SK-N-SH (cell line): Measurements from ENCODE around the gene NLRP11. TPM values are rescaled to one million over a fixed set of nuclear protein-coding genes. Genes with fewer than 3 reads are reported as not detected.

Source experiments
- CTCF ChIA-PET: fragments of 300-600, 350-600 bp; formaldehyde crosslinking; extraction: SDS; loops from one replicate; lab custom pipeline; 2021; lab: Yijun Ruan, JAX
- POLR2A ChIA-PET: fragments of 350-600 bp; sonication (Branson Sonifier 250); formaldehyde crosslinking; extraction: SDS; loops from one replicate; lab custom pipeline; 2020; ENCODE audit warnings: antibody characterized with exemption, inconsistent platforms; lab: Yijun Ruan, JAX
- DNase-seq: peaks from one replicate; pipeline ENCODE4 v3.0.0; 2012
- H2AFZ ChIP-seq: fragments of 200-600 bp; sonication (generic); 2 replicates; pipeline ENCODE4 v1.8.1; 2016; ENCODE audit warnings: antibody characterized with exemption, mild to moderate bottlenecking, low read depth
- H3F3A ChIP-seq: fragments of 200-600 bp; sonication (generic); replicated peaks from 2 replicates; pipeline ENCODE3; 2016; ENCODE audit warnings: antibody characterized with exemption, mild to moderate bottlenecking; ENCODE audit not compliant: insufficient read depth
- H3K27ac ChIP-seq, 2 experiments: fragments of 200-500 bp in 1 of 2; fragments of 200-600 bp in 1 of 2; sonication (Bioruptor generic) in 1 of 2; sonication (generic), shearing (Covaris generic) in 1 of 2; 2 replicates each; pipeline versions ENCODE4 v1.5.1 to v1.6.1; 2014 to 2016; ENCODE audit warnings: low read depth in 2 of 2, inconsistent platforms in 1 of 2, low read length in 1 of 2, mild to moderate bottlenecking in 1 of 2, mixed read lengths in 1 of 2
- H3K27me3 ChIP-seq: fragments of 200-600 bp; sonication (generic), shearing (Covaris generic); 2 replicates; pipeline ENCODE4 v1.6.1; 2016; ENCODE audit warnings: mixed run types; ENCODE audit not compliant: insufficient read depth
- H3K36me3 ChIP-seq, 2 experiments: fragments of 200-500 bp in 1 of 2; fragments of 200-600 bp in 1 of 2; sonication (Bioruptor generic) in 1 of 2; sonication (generic) in 1 of 2; replicated peaks in 1 of 2; 2 replicates each; pipeline versions ENCODE3 to v1.5.1; 2014 to 2016; ENCODE audit warnings: low read length in 1 of 2, mild to moderate bottlenecking in 1 of 2; ENCODE audit not compliant: insufficient read depth in 2 of 2, control insufficient read depth in 1 of 2
- H3K4me1 ChIP-seq, 2 experiments: fragments of 200-500 bp in 1 of 2; fragments of 200-600 bp in 1 of 2; sonication (Bioruptor generic) in 1 of 2; sonication (generic), shearing (Covaris generic) in 1 of 2; 2 replicates each; pipeline versions ENCODE4 v1.5.1 to v1.6.1; 2014 to 2016; ENCODE audit warnings: low read depth in 1 of 2, low read length in 1 of 2, mixed run types in 1 of 2; ENCODE audit not compliant: insufficient read depth in 2 of 2, control insufficient read depth in 1 of 2
- H3K4me2 ChIP-seq: fragments of 200-600 bp; sonication (generic), shearing (Covaris generic); 2 replicates; pipeline ENCODE4 v1.6.1; 2017; ENCODE audit warnings: mixed run types
- H3K4me3 ChIP-seq, 2 experiments: fragments of 200-500 bp in 1 of 2; fragments of 200-600 bp in 1 of 2; sonication (Bioruptor generic) in 1 of 2; sonication (generic), shearing (Covaris generic) in 1 of 2; 2 replicates each; pipeline versions ENCODE4 v1.5.1 to v1.8.1; 2014 to 2016; ENCODE audit warnings: low read depth in 2 of 2, inconsistent platforms in 1 of 2, low read length in 1 of 2, mild to moderate bottlenecking in 1 of 2, mixed read lengths in 1 of 2, moderate library complexity in 1 of 2
- H3K79me2 ChIP-seq: fragments of 200-600 bp; sonication (generic); 2 replicates; pipeline ENCODE4 v1.8.1; 2017; ENCODE audit warnings: mild to moderate bottlenecking; ENCODE audit not compliant: insufficient read depth
- H3K9ac ChIP-seq: fragments of 200-600 bp; sonication (generic); 2 replicates; pipeline ENCODE4 v1.6.1; 2017; ENCODE audit warnings: mixed run types
- H3K9me2 ChIP-seq: fragments of 200-600 bp; sonication (generic); 2 replicates; pipeline ENCODE4 v1.6.1; 2017; ENCODE audit warnings: mixed run types
- H3K9me3 ChIP-seq: fragments of 200-600 bp; sonication (generic); 2 replicates; pipeline ENCODE4 v1.6.1; 2017; ENCODE audit warnings: mixed run types, mild to moderate bottlenecking, moderate library complexity
- H4K20me1 ChIP-seq: fragments of 200-600 bp; sonication (generic); 2 replicates; pipeline ENCODE4 v1.6.1; 2017; ENCODE audit warnings: mild to moderate bottlenecking, mixed run types; ENCODE audit not compliant: insufficient read depth
- FOXM1 ChIP-seq: IDR thresholded peaks from 2 replicates; pipeline ENCODE4 v1.4.0; 2012; ENCODE audit warnings: low read depth, mild to moderate bottlenecking
- NRF1 ChIP-seq: IDR thresholded peaks from 2 replicates; pipeline ENCODE4 v1.6.1; 2012; ENCODE audit warnings: low read depth, mild to moderate bottlenecking, low read length
- RAD21 ChIP-seq: IDR thresholded peaks from 2 replicates; pipeline ENCODE4 v1.6.1; 2012; ENCODE audit warnings: mild to moderate bottlenecking, low read length
- RFX5 ChIP-seq: IDR thresholded peaks from 2 replicates; pipeline ENCODE4 v1.6.1; 2012; ENCODE audit warnings: mild to moderate bottlenecking, improper control_type of control experiment, low read length
- SIN3A ChIP-seq: IDR thresholded peaks from 2 replicates; pipeline ENCODE4 v1.6.1; 2012; ENCODE audit warnings: low read depth, mild to moderate bottlenecking, low read length, moderate library complexity, borderline replicate concordance
- SMC3 ChIP-seq: IDR thresholded peaks from 2 replicates; pipeline ENCODE4 v1.6.1; 2012; ENCODE audit warnings: low read depth, low read length, improper control_type of control experiment
- TEAD4 ChIP-seq: IDR thresholded peaks from 2 replicates; pipeline ENCODE4 v1.4.0; 2012; ENCODE audit warnings: mild to moderate bottlenecking, borderline replicate concordance; ENCODE audit not compliant: insufficient read depth
- YY1 ChIP-seq: IDR thresholded peaks from 2 replicates; pipeline ENCODE4 v1.4.0; 2012; ENCODE audit warnings: low read depth, mild to moderate bottlenecking
- WGBS: methylation state at CpG from one replicate; pipeline ENCODE4 v1.1.6; 2017; ENCODE audit warnings: low lambda C conversion rate; 5-methylcytosine and 5-hydroxymethylcytosine counted together
- polyA plus RNA-seq, 3 experiments: library from polyadenylated mRNA; depleted of rRNA; stranded (reverse); fragments of >200 nt; gene quantifications; 2 replicates each; pipeline ENCODE4 v1.2.3, GENCODE V29; 2012
- TF ChIP-seq, protein P1 (sequence below): IDR thresholded peaks from 2 replicates; pipeline ENCODE4 v1.4.0; 2012; ENCODE audit warnings: low read depth
- TF ChIP-seq, protein P2 (sequence below): fragments of 200-600 bp; sonication (generic); IDR thresholded peaks from 2 replicates; pipeline ENCODE4 v1.6.1; 2017; ENCODE audit warnings: antibody characterized with exemption, mild to moderate bottlenecking, moderate library complexity
- TF ChIP-seq, protein P3 (sequence below): IDR thresholded peaks from 2 replicates; pipeline ENCODE4 v1.4.0; 2012; ENCODE audit warnings: low read depth, borderline replicate concordance
- TF ChIP-seq, protein P4 (sequence below): IDR thresholded peaks from 2 replicates; pipeline ENCODE4; 2012

NLRP11 gene
- polyA plus RNA-seq, 1 of the 3 experiments (the other 2 are of a cell fraction): 0.02 TPM

DNA sequence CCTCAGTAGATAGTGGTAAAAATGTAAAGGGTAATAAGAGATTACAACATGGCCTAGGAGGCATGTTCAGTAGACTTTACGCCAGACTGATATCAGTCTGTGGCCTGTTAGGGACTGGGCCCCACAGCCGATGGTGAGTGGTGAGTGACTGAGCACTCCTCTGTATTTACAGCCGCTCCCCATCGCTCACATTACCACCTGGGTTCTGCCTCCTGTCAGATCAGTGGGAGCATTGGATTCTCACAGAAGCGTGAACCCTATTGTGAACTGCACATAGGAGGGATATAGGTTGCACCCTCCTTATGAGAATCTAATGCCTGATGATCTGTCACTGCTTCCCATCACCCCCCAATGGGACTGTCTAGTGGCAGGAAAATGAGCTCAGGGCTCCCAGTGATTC is 17.9 kb downstream of the NLRP11 start:
- H4K20me1 ChIP-seq: no peaks in the 10 kb centered on the region
- TF ChIP-seq YY1 (no peak), TEAD4 (no peak), NRF1 (no peak), FOXM1 (no peak)
- TF ChIP-seq, protein P1, sequence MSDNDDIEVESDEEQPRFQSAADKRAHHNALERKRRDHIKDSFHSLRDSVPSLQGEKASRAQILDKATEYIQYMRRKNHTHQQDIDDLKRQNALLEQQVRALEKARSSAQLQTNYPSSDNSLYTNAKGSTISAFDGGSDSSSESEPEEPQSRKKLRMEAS: no peak
- TF ChIP-seq, protein P2, sequence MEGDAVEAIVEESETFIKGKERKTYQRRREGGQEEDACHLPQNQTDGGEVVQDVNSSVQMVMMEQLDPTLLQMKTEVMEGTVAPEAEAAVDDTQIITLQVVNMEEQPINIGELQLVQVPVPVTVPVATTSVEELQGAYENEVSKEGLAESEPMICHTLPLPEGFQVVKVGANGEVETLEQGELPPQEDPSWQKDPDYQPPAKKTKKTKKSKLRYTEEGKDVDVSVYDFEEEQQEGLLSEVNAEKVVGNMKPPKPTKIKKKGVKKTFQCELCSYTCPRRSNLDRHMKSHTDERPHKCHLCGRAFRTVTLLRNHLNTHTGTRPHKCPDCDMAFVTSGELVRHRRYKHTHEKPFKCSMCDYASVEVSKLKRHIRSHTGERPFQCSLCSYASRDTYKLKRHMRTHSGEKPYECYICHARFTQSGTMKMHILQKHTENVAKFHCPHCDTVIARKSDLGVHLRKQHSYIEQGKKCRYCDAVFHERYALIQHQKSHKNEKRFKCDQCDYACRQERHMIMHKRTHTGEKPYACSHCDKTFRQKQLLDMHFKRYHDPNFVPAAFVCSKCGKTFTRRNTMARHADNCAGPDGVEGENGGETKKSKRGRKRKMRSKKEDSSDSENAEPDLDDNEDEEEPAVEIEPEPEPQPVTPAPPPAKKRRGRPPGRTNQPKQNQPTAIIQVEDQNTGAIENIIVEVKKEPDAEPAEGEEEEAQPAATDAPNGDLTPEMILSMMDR: no peak
- TF ChIP-seq, all 33 proteins: peak for 0
- 0% methylated on average over 5 of the region's 5 CpGs for WGBS
- Histone ChIP-seq H3K4me1 (no peaks in the 10 kb centered on the region; a peak in 1 of 4 replicates), H2AFZ (no peak overlapping the region), H3K27ac (no peak overlapping the region), H3K4me3 (no peak overlapping the region), H3K9me2 (no peaks in the 10 kb centered on the region), H3K79me2 (no peaks in the 10 kb centered on the region), H3K9ac (no peak overlapping the region), H3F3A (no peaks in the 10 kb centered on the region), H3K4me2 (no peak overlapping the region), H3K9me3 (no peaks in the 10 kb centered on the region), H3K36me3 (no peaks in the 10 kb centered on the region), H3K27me3 (no peaks in the 10 kb centered on the region; the same call in 1 of the 2 replicates)
- POLR2A ChIA-PET: no interaction called here
- CTCF ChIA-PET: no interaction called here
- DNase-seq: no peak

GRCh38 chr19:55812449-55812848 is 19.4 kb downstream of the NLRP11 start:
- under 1% methylated on average over 7 of the region's 7 CpGs for WGBS
- Histone ChIP-seq H3K9me3 (no peaks in the 10 kb centered on the region), H4K20me1 (no peaks in the 10 kb centered on the region), H2AFZ (no peak overlapping the region), H3K27me3 (no peaks in the 10 kb centered on the region; the same call in 1 of the 2 replicates), H3K4me3 (no peak overlapping the region), H3K9ac (no peak overlapping the region), H3K27ac (no peak overlapping the region), H3K79me2 (no peaks in the 10 kb centered on the region), H3K4me2 (no peak overlapping the region), H3F3A (no peaks in the 10 kb centered on the region), H3K4me1 (no peaks in the 10 kb centered on the region; a peak in 1 of 4 replicates), H3K36me3 (no peaks in the 10 kb centered on the region), H3K9me2 (no peaks in the 10 kb centered on the region)
- ChIA-PET CTCF (no interaction called here), POLR2A (interaction anchor here (0.6 kb wide), 1 partner anchor 264 kb away, joined by 3 read pairs; no protein-coding TSS in a partner anchor)
- TF ChIP-seq, protein P3, sequence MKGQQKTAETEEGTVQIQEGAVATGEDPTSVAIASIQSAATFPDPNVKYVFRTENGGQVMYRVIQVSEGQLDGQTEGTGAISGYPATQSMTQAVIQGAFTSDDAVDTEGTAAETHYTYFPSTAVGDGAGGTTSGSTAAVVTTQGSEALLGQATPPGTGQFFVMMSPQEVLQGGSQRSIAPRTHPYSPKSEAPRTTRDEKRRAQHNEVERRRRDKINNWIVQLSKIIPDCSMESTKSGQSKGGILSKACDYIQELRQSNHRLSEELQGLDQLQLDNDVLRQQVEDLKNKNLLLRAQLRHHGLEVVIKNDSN: no peak
- TF ChIP-seq RAD21 (no peak), SIN3A (no peak), RFX5 (no peak), SMC3 (no peak)
- TF ChIP-seq, protein P4, sequence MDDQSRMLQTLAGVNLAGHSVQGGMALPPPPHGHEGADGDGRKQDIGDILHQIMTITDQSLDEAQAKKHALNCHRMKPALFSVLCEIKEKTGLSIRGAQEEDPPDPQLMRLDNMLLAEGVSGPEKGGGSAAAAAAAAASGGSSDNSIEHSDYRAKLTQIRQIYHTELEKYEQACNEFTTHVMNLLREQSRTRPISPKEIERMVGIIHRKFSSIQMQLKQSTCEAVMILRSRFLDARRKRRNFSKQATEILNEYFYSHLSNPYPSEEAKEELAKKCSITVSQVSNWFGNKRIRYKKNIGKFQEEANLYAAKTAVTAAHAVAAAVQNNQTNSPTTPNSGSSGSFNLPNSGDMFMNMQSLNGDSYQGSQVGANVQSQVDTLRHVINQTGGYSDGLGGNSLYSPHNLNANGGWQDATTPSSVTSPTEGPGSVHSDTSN: no peak
- no peak for DNase-seq
